CD14-positive monocyte (primary cell): ENCODE measurements around the gene PLXNA4. TPM values are rescaled to one million over a fixed set of nuclear protein-coding genes. Genes with fewer than 3 reads are reported as not detected.

Experiments used
- DNase-seq, 3 donors: peaks; one replicate each; pipeline ENCODE4 v3.0.0-alpha.2; 2011 to 2022
- H2AFZ ChIP-seq: 2 replicates; pipeline ENCODE4 v1.6.0; 2012; ENCODE audit warnings: mild to moderate bottlenecking, low read depth, low read length, inconsistent platforms; ENCODE audit not compliant: insufficient read depth, poor library complexity, severe bottlenecking
- H3K27ac ChIP-seq, 2 donors: 1 replicate in 1 of 2; 2 replicates in 1 of 2; pipeline ENCODE4 v1.5.1; 2012 to 2013; ENCODE audit warnings: low read length in 2 of 2, control low read depth in 1 of 2, inconsistent platforms in 1 of 2, low read depth in 1 of 2, mild to moderate bottlenecking in 1 of 2
- H3K27me3 ChIP-seq, 2 donors: one replicate each; pipeline versions ENCODE4 v1.6.0 to v1.6.1; 2011 to 2013; ENCODE audit warnings: low read length in 2 of 2; ENCODE audit not compliant: control insufficient read depth in 2 of 2, insufficient read depth in 2 of 2
- H3K36me3 ChIP-seq, 2 donors: replicated peaks in 1 of 2; 1 replicate in 1 of 2; 2 replicates in 1 of 2; pipeline versions ENCODE4 v1.5.1 to v1.6.1; 2012 to 2013; ENCODE audit warnings: low read length in 2 of 2, control low read depth in 1 of 2, inconsistent platforms in 1 of 2, mild to moderate bottlenecking in 1 of 2; ENCODE audit not compliant: insufficient read depth in 2 of 2, control insufficient read depth in 1 of 2
- H3K4me1 ChIP-seq, 2 donors: 1 replicate in 1 of 2; 2 replicates in 1 of 2; pipeline versions ENCODE4 v1.5.1 to v1.6.1; 2012 to 2013; ENCODE audit warnings: low read length in 2 of 2, control low read depth in 1 of 2, inconsistent platforms in 1 of 2, mild to moderate bottlenecking in 1 of 2, moderate library complexity in 1 of 2; ENCODE audit not compliant: insufficient read depth in 2 of 2, control insufficient read depth in 1 of 2
- H3K4me2 ChIP-seq: replicated peaks from 2 replicates; pipeline ENCODE3; 2012; ENCODE audit warnings: low read length, moderate library complexity, mild to moderate bottlenecking; ENCODE audit not compliant: poor library complexity, severe bottlenecking; ENCODE audit errors: extremely low read depth
- H3K4me3 ChIP-seq, 3 experiments: fragments of 200-600 bp in 1 of 3; sonication (generic) in 1 of 3; replicated peaks in 1 of 3; 1 replicate in 2 of 3; 2 replicates in 1 of 3; pipeline ENCODE4 v1.5.1; 2011 to 2013; ENCODE audit warnings: low read length in 3 of 3, mild to moderate bottlenecking in 3 of 3, control low read depth in 2 of 3, low read depth in 2 of 3, inconsistent platforms in 1 of 3, moderate library complexity in 1 of 3
- H3K79me2 ChIP-seq: 2 replicates; pipeline ENCODE4 v1.6.0; 2012; ENCODE audit warnings: mild to moderate bottlenecking, control low read depth, inconsistent platforms, low read length, moderate library complexity; ENCODE audit not compliant: insufficient read depth
- H3K9ac ChIP-seq: 2 replicates; pipeline ENCODE4 v1.6.0; 2017; ENCODE audit warnings: low read length, mild to moderate bottlenecking; ENCODE audit not compliant: insufficient read depth, poor library complexity, severe bottlenecking
- H3K9me3 ChIP-seq, 2 donors: replicated peaks in 1 of 2; 1 replicate in 1 of 2; 2 replicates in 1 of 2; pipeline versions ENCODE4 v1.5.1 to v1.6.1; 2012 to 2013; ENCODE audit warnings: low read length in 2 of 2, control low read depth in 1 of 2; ENCODE audit not compliant: control insufficient read depth in 1 of 2, insufficient read depth in 1 of 2
- H4K20me1 ChIP-seq: 2 replicates; pipeline ENCODE4 v1.6.0; 2012; ENCODE audit warnings: mild to moderate bottlenecking, low read length, control low read depth, moderate library complexity; ENCODE audit not compliant: insufficient read depth
- H3K27ac Mint-ChIP-seq, 7 donors: one replicate each; pipeline ENCODE4 v1.8.0; 2020; ENCODE audit warnings: mild to moderate bottlenecking in 7 of 7, mixed read lengths in 7 of 7, moderate library complexity in 6 of 7, inconsistent platforms in 2 of 7
- H3K27me3 Mint-ChIP-seq, 3 donors: one replicate each; pipeline ENCODE4 v1.8.0; 2021 to 2022; ENCODE audit warnings: low read depth in 3 of 3, mild to moderate bottlenecking in 3 of 3, mixed read lengths in 3 of 3, moderate library complexity in 3 of 3, inconsistent platforms in 1 of 3
- H3K36me3 Mint-ChIP-seq, 2 donors: one replicate each; pipeline ENCODE4 v1.8.0; 2020; ENCODE audit warnings: mixed read lengths in 2 of 2, inconsistent platforms in 1 of 2, mild to moderate bottlenecking in 1 of 2
- H3K4me1 Mint-ChIP-seq: one replicate; pipeline ENCODE4 v1.8.0; 2020; ENCODE audit warnings: mild to moderate bottlenecking, mixed read lengths
- H3K4me3 Mint-ChIP-seq, 2 donors: one replicate each; pipeline ENCODE4 v1.8.0; 2020; ENCODE audit warnings: mild to moderate bottlenecking in 2 of 2, mixed read lengths in 2 of 2, moderate library complexity in 1 of 2
- H3K9me3 Mint-ChIP-seq, 7 donors: one replicate each; pipeline ENCODE4 v1.8.0; 2020 to 2022; ENCODE audit warnings: mixed read lengths in 7 of 7, mild to moderate bottlenecking in 6 of 7, moderate library complexity in 6 of 7, inconsistent platforms in 2 of 7
- CTCF ChIP-seq: fragments of 200-600 bp; IDR thresholded peaks from one replicate; pipeline ENCODE4 v1.8.0; 2022; ENCODE audit warnings: antibody characterized with exemption, mild to moderate bottlenecking
- WGBS: methylation state at CpG from one replicate; pipeline ENCODE4 v1.1.5; 2013; ENCODE audit warnings: missing lambda C conversion rate; ENCODE audit not compliant: insufficient coverage; 5-methylcytosine and 5-hydroxymethylcytosine counted together
- intact Hi-C, 2 donors: fragments of 100-400 bp; cut with micrococcal nuclease; formaldehyde crosslinking; loops; one replicate each; pipeline versions ENCODE4 v1.15.0 to v1.15.1; 2023
- polyA plus RNA-seq, 3 donors: library from polyadenylated mRNA; depleted of rRNA in 1 of 3; unstranded in 2 of 3; stranded (reverse) in 1 of 3; fragments of 300-500 nt in 2 of 3; fragments of >200 nt in 1 of 3; fragmentation: Illumina TruSeq in 2 of 3; gene quantifications; 1 replicate in 2 of 3; 2 replicates in 1 of 3; pipeline ENCODE4 v1.2.3, GENCODE V29; 2012 to 2021

PLXNA4 gene
- polyA plus RNA-seq, 3 donors = not detected

GRCh38 chr7:132381742-132382472, 194.4 kb downstream of the PLXNA4 start:
- no peaks in the 10 kb centered on the region for H3K79me2 ChIP-seq
- H3K4me1 ChIP-seq = no peaks in the 10 kb centered on the region
- H3K9ac ChIP-seq = no peak overlapping the region
- H4K20me1 ChIP-seq = no peaks in the 10 kb centered on the region
- peaks cover 8 to 41% of the 10 kb centered on the region in 2 donors for H3K27me3 ChIP-seq
- Mint-ChIP-seq H3K9me3 (peaks cover 0 to 2% (median 0%) of the 10 kb centered on the region in 7 donors), H3K27me3 (peaks cover 3 to 37% (median 29%) of the 10 kb centered on the region in 3 donors), H3K4me3 (no peak overlapping the region), H3K4me1 (no peaks in the 10 kb centered on the region), H3K36me3 (no peaks in the 10 kb centered on the region), H3K27ac (no peak overlapping the region)
- H3K4me3 ChIP-seq = no peak overlapping the region
- TF ChIP-seq CTCF = no peak
- intact Hi-C loops = no loop called here
- no peaks in the 10 kb centered on the region for H3K9me3 ChIP-seq
- DNase-seq = no peak
- 55% methylated on average over 3 of the region's 9 CpGs for WGBS
- no peak overlapping the region for H3K27ac ChIP-seq
- no peak overlapping the region for H3K4me2 ChIP-seq
- H2AFZ ChIP-seq = no peak overlapping the region
- no peaks in the 10 kb centered on the region for H3K36me3 ChIP-seq

GRCh38 chr7:132380059-132380458, 196.2 kb downstream of the PLXNA4 start:
- no peaks in the 10 kb centered on the region for H3K36me3 Mint-ChIP-seq
- H3K4me3 Mint-ChIP-seq = no peak overlapping the region
- no peaks in the 10 kb centered on the region for H3K79me2 ChIP-seq
- H3K4me1 ChIP-seq = no peaks in the 10 kb centered on the region
- H3K9me3 ChIP-seq = no peaks in the 10 kb centered on the region
- 67% methylated on average over 1 of the region's 3 CpGs for WGBS
- no peaks in the 10 kb centered on the region for H3K36me3 ChIP-seq
- H3K27ac Mint-ChIP-seq = no peak overlapping the region
- H3K4me1 Mint-ChIP-seq = no peaks in the 10 kb centered on the region
- no peak overlapping the region for H2AFZ ChIP-seq
- intact Hi-C loops = no loop called here
- TF ChIP-seq CTCF = no peak
- no peaks in the 10 kb centered on the region for H4K20me1 ChIP-seq
- H3K9ac ChIP-seq = no peak overlapping the region
- H3K27me3 ChIP-seq = peaks cover 8 to 31% of the 10 kb centered on the region in 2 donors
- peaks cover 0 to 37% (median 27%) of the 10 kb centered on the region in 3 donors for H3K27me3 Mint-ChIP-seq
- peaks cover 0 to 2% (median 0%) of the 10 kb centered on the region in 7 donors for H3K9me3 Mint-ChIP-seq
- H3K4me3 ChIP-seq = no peak overlapping the region
- no peak for DNase-seq
- H3K27ac ChIP-seq = no peak overlapping the region
- H3K4me2 ChIP-seq = no peak overlapping the region
